B cell (primary cell): ENCODE results near the gene MOB3A. TPM values are rescaled to one million over a fixed set of nuclear protein-coding genes. Genes with fewer than 3 reads are reported as not detected.

Experiments used
- ATAC-seq: fragments of 200-7000 bp; cut with Tn5 transposase; one replicate; pipeline ENCODE4 v1.10.0; 2021; ENCODE audit warnings: low read depth, mild to moderate bottlenecking, moderate number of reproducible peaks, moderate library complexity
- CTCF ChIA-PET: fragments of 350-600 bp; sonication (Branson Sonifier 250); formaldehyde crosslinking; loops from one replicate; lab custom pipeline; 2021; ENCODE audit warnings: antibody characterized with exemption, inconsistent platforms; lab: Charles Lee
- POLR2A ChIA-PET: fragments of 350-600 bp; sonication (Branson Sonifier 250); formaldehyde crosslinking; loops from one replicate; lab custom pipeline; 2021; ENCODE audit warnings: antibody characterized with exemption; lab: Charles Lee
- DNase-seq: peaks from one replicate; pipeline ENCODE4 v3.0.0; 2013
- H2AFZ ChIP-seq: 2 replicates; pipeline ENCODE4 v1.6.1; 2012; ENCODE audit warnings: mild to moderate bottlenecking, low read depth, low read length; ENCODE audit not compliant: insufficient read depth, poor library complexity, severe bottlenecking
- H3K27ac ChIP-seq, 2 donors: 1 replicate in 1 of 2; 2 replicates in 1 of 2; pipeline ENCODE4 v1.5.1; 2012 to 2013; ENCODE audit warnings: low read length in 2 of 2, mild to moderate bottlenecking in 2 of 2, moderate library complexity in 1 of 2
- H3K27me3 ChIP-seq, 4 experiments: fragments of 200-600 bp in 1 of 4; sonication (generic) in 1 of 4; replicated peaks in 1 of 4; 1 replicate in 2 of 4; 2 replicates in 2 of 4; pipeline versions ENCODE4 v1.6.1 to v1.7.0; 2013 to 2016; ENCODE audit warnings: low read length in 3 of 4, mild to moderate bottlenecking in 2 of 4, mixed read lengths in 1 of 4, moderate library complexity in 1 of 4; ENCODE audit not compliant: insufficient read depth in 4 of 4, control insufficient read depth in 3 of 4; ENCODE audit errors: control extremely low read depth in 1 of 4
- H3K36me3 ChIP-seq, 2 experiments: replicated peaks in 1 of 2; 1 replicate in 1 of 2; 2 replicates in 1 of 2; pipeline versions ENCODE4 v1.6.1 to v1.7.1; 2013; ENCODE audit warnings: low read length in 1 of 2; ENCODE audit not compliant: insufficient read depth in 2 of 2, control insufficient read depth in 1 of 2; ENCODE audit errors: control extremely low read depth in 1 of 2, extremely low read depth in 1 of 2
- H3K4me1 ChIP-seq, 2 donors: fragments of 200-600 bp in 1 of 2; sonication (generic) in 1 of 2; 1 replicate in 1 of 2; 2 replicates in 1 of 2; pipeline versions ENCODE4 v1.5.1 to v1.6.1; 2013 to 2017; ENCODE audit warnings: low read length in 2 of 2; ENCODE audit not compliant: control insufficient read depth in 2 of 2, insufficient read depth in 2 of 2
- H3K4me2 ChIP-seq: replicated peaks from 2 replicates; pipeline ENCODE3; 2012; ENCODE audit warnings: mild to moderate bottlenecking, low read depth, low read length; ENCODE audit not compliant: poor library complexity, severe bottlenecking
- H3K4me3 ChIP-seq, 5 experiments: fragments of 200-600 bp in 1 of 5; sonication (generic) in 1 of 5; 1 replicate in 3 of 5; 2 replicates in 2 of 5; pipeline versions ENCODE4 v1.5.1 to v1.7.0; 2011 to 2016; ENCODE audit warnings: low read length in 4 of 5, mild to moderate bottlenecking in 4 of 5, low read depth in 2 of 5, control low read depth in 1 of 5, moderate library complexity in 1 of 5; ENCODE audit not compliant: insufficient read depth in 1 of 5; ENCODE audit errors: control extremely low read depth in 1 of 5, extremely low read depth in 1 of 5
- H3K79me2 ChIP-seq: fragments of 200-600 bp; sonication (generic); one replicate; pipeline ENCODE4 v1.6.0; 2016; ENCODE audit warnings: low read length; ENCODE audit not compliant: control insufficient read depth, insufficient read depth
- H3K9ac ChIP-seq: fragments of 200-600 bp; sonication (generic); 2 replicates; pipeline ENCODE4 v1.6.1; 2017; ENCODE audit warnings: mild to moderate bottlenecking, low read length, moderate library complexity
- H3K9me3 ChIP-seq, 3 donors: one replicate each; pipeline versions ENCODE4 v1.6.1 to v1.7.1; 2013; ENCODE audit warnings: low read length in 2 of 3; ENCODE audit not compliant: control insufficient read depth in 2 of 3, insufficient read depth in 1 of 3; ENCODE audit errors: control extremely low read depth in 1 of 3
- H4K20me1 ChIP-seq: 2 replicates; pipeline ENCODE4 v1.6.0; 2012; ENCODE audit warnings: mild to moderate bottlenecking, low read length; ENCODE audit not compliant: insufficient read depth, control insufficient read depth, poor library complexity, severe bottlenecking
- H3K27ac Mint-ChIP-seq: one replicate; pipeline ENCODE4 v1.8.0; 2021; ENCODE audit warnings: mixed read lengths
- H3K27me3 Mint-ChIP-seq: one replicate; pipeline ENCODE4 v1.8.0; 2021; ENCODE audit warnings: mixed read lengths
- H3K4me1 Mint-ChIP-seq: one replicate; pipeline ENCODE4 v1.8.0; 2021; ENCODE audit warnings: mixed read lengths
- H3K4me3 Mint-ChIP-seq: one replicate; pipeline ENCODE4 v1.8.0; 2021; ENCODE audit warnings: mixed read lengths
- H3K9me3 Mint-ChIP-seq: one replicate; pipeline ENCODE4 v1.8.0; 2022; ENCODE audit warnings: mixed read lengths; ENCODE audit not compliant: insufficient read depth
- CTCF ChIP-seq: fragments of 200-600 bp; IDR thresholded peaks from one replicate; pipeline ENCODE4 v1.8.0; 2022; ENCODE audit warnings: antibody characterized with exemption, mild to moderate bottlenecking
- EZH2 ChIP-seq: IDR thresholded peaks from 2 replicates; pipeline ENCODE4 v1.6.1; 2012; ENCODE audit warnings: borderline replicate concordance, low read depth, mild to moderate bottlenecking, moderate library complexity, low read length; ENCODE audit not compliant: insufficient read depth, poor library complexity, severe bottlenecking
- WGBS: methylation state at CpG from one replicate; pipeline ENCODE4 v1.1.5; 2013; ENCODE audit warnings: missing lambda C conversion rate; ENCODE audit not compliant: insufficient coverage; 5-methylcytosine and 5-hydroxymethylcytosine counted together
- intact Hi-C: fragments of 100-400 bp; cut with micrococcal nuclease; formaldehyde crosslinking; loops from one replicate; pipeline ENCODE4 v1.10.0; 2022
- polyA plus RNA-seq: library from polyadenylated mRNA; depleted of rRNA; stranded (reverse); fragments of >200 nt; gene quantifications from 2 replicates; pipeline ENCODE4 v1.2.3, GENCODE V29; 2012
- total RNA-seq, 2 donors: library from RNA; stranded (reverse); fragments of 120-200 nt in 1 of 2; gene quantifications; 1 replicate in 1 of 2; 2 replicates in 1 of 2; pipeline versions ENCODE4 v1.2.3 to v1.2.4, GENCODE V29; 2013 to 2022

The MOB3A gene
- total and polyA plus RNA-seq, 2 donors (not counting 1 experiment from before 2014, with no cell fraction given): 190 to 228 TPM

- no peak overlapping the region for H2AFZ ChIP-seq
- no peak overlapping the region for H3K4me2 ChIP-seq
- Mint-ChIP-seq H3K9me3 (no peaks in the 10 kb centered on the region), H3K4me1 (peaks cover 40% of the 10 kb centered on the region), H3K27ac (no peak overlapping the region), H3K27me3 (no peaks in the 10 kb centered on the region), H3K4me3 (no peak overlapping the region)
- H3K36me3 ChIP-seq: peaks cover 0 to 29% of the 10 kb centered on the region in 2 experiments
- H3K4me3 ChIP-seq: no peak overlapping the region
- DNase-seq (peak; percentile 46), ATAC-seq (no peak)
- WGBS: 91% methylated on average over 13 of the region's 14 CpGs
- peaks cover 8% of the 10 kb centered on the region for H3K79me2 ChIP-seq
- ChIA-PET POLR2A (interaction anchor here (0.6 to 2.6 kb wide), 5 partner anchors 16 to 1379 kb away, joined by 3 to 11 read pairs (median 3); partner anchors contain the start of gene MKNK2), CTCF (interaction anchor here (0.8 to 0.9 kb wide), 2 partner anchors 13 to 17 kb away, joined by 3 read pairs; no protein-coding TSS in a partner anchor)
- peaks cover 0 to 24% (median 5%) of the 10 kb centered on the region in 3 donors for H3K9me3 ChIP-seq
- peaks cover 17 to 40% of the 10 kb centered on the region in 2 donors for H3K4me1 ChIP-seq
- no peak overlapping the region for H3K27ac ChIP-seq
- H3K27me3 ChIP-seq: no peaks in the 10 kb centered on the region
- H3K9ac ChIP-seq: no peak overlapping the region
- TF ChIP-seq CTCF (no peak), EZH2 (no peak)
- intact Hi-C loops: loop anchor here (2.0 kb wide), 1 partner anchor 15 kb away; the partner anchor contains the start of gene MKNK2
- H4K20me1 ChIP-seq: peaks cover 42% of the 10 kb centered on the region
Measured at GRCh38 chr19:2035590-2035991, 60.5 kb downstream of the MOB3A start.

GRCh38 chr19:2034729-2035589 lies 61.2 kb downstream of the MOB3A start:
- H3K36me3 ChIP-seq: peaks cover 0 to 23% of the 10 kb centered on the region in 2 experiments
- H2AFZ ChIP-seq: no peak overlapping the region
- Mint-ChIP-seq H3K4me1 (peaks cover 36% of the 10 kb centered on the region), H3K27ac (peak overlapping the region; percentile 37), H3K9me3 (no peaks in the 10 kb centered on the region), H3K27me3 (no peaks in the 10 kb centered on the region), H3K4me3 (no peak overlapping the region)
- no peak overlapping the region for H3K27ac ChIP-seq
- H3K9me3 ChIP-seq: peaks cover 0 to 22% (median 5%) of the 10 kb centered on the region in 3 donors
- intact Hi-C loops: loop anchor here (2.0 kb wide), 1 partner anchor 16 kb away; the partner anchor contains the start of gene MKNK2
- H3K79me2 ChIP-seq: peaks cover 2% of the 10 kb centered on the region
- DNase-seq (peak; percentile 78), ATAC-seq (peak; percentile 60)
- peaks cover 35% of the 10 kb centered on the region for H4K20me1 ChIP-seq
- H3K9ac ChIP-seq: no peak overlapping the region
- peaks cover 17 to 37% of the 10 kb centered on the region in 2 donors for H3K4me1 ChIP-seq
- ChIA-PET POLR2A (interaction anchor here (0.6 to 2.6 kb wide), 5 partner anchors 16 to 178 kb away, joined by 3 to 11 read pairs (median 10); partner anchors contain the start of gene MKNK2), CTCF (no interaction called here)
- H3K4me3 ChIP-seq: no peak overlapping the region
- no peaks in the 10 kb centered on the region for H3K27me3 ChIP-seq
- H3K4me2 ChIP-seq: peak overlapping the region; percentile 6
- WGBS: 51% methylated on average over 32 of the region's 34 CpGs
- TF ChIP-seq CTCF (no peak), EZH2 (no peak)
